Measurements from ENCODE around the gene EZH1. TPM values are rescaled to one million over a fixed set of nuclear protein-coding genes. Genes with fewer than 3 reads are reported as not detected.

The EZH1 gene
- total RNA-seq, 1 donor from 2014 or later: 73.7 TPM

- TF ChIP-seq POLR2A (IDR thresholded peaks at IDR 0.05) (no peak), CTCF (IDR thresholded peaks at IDR 0.05) (no peak), POLR2AphosphoS5 (IDR thresholded peaks at IDR 0.05; ENCODE audit: insufficient read depth in 1 of 2, low read depth in 1 of 2) (peak in 1 of 2 donors; percentile 77)
- H3K4me1 ChIP-seq: peaks cover 66% of the 10 kb centered on the region
- H3K9me3 ChIP-seq: no peaks in the 10 kb centered on the region
- DNase-seq (ENCODE audit: extremely low spot score in 2 of 2): no peak
- intact Hi-C loops (cut with DNase I): no loop called here
- H3K27ac ChIP-seq: peak within 1 kb of the TSS; percentile 84
- no peaks in the 10 kb centered on the region for H3K36me3 ChIP-seq
- peak within 1 kb of the TSS; percentile 42 to 59 for H3K4me3 ChIP-seq
- H3K27me3 ChIP-seq: no peaks in the 10 kb centered on the region
These were observed 62.7 kb downstream of the EZH1 start, which contains the start of gene CNTNAP1 for GRCh38 chr17:42681976-42682721. Gene CNTNAP1 (plus strand): TSS chr17:42682531. CDS start chr17:42682830, 299 bp downstream.

- Histone ChIP-seq H3K4me3 (peak overlapping the region; percentile 70 to 92), H3K4me1 (peaks cover 72% of the 10 kb centered on the region), H3K36me3 (no peaks in the 10 kb centered on the region), H3K9me3 (no peaks in the 10 kb centered on the region), H3K27ac (peak overlapping the region; percentile 98), H3K27me3 (no peaks in the 10 kb centered on the region)
- no peak for DNase-seq (ENCODE audit: extremely low spot score in 2 of 2)
- intact Hi-C loops (cut with DNase I): loop anchor here (1.0 kb wide), 1 partner anchor 106 kb away; no protein-coding TSS in a partner anchor
- TF ChIP-seq POLR2AphosphoS5 (IDR thresholded peaks at IDR 0.05; ENCODE audit: insufficient read depth in 1 of 2, low read depth in 1 of 2): no peak
- no peak for TF ChIP-seq POLR2A (IDR thresholded peaks at IDR 0.05)
- no peak for TF ChIP-seq CTCF (IDR thresholded peaks at IDR 0.05)
These were observed 64.5 kb downstream of the EZH1 start for GRCh38 chr17:42680331-42680808.

GRCh38 chr17:42679492-42680330 lies 65.1 kb downstream of the EZH1 start:
- intact Hi-C loops (cut with DNase I): loop anchor here (1.0 to 2.0 kb wide), 2 partner anchors 101 to 105 kb away; no protein-coding TSS in a partner anchor
- TF ChIP-seq CTCF (IDR thresholded peaks at IDR 0.05) (peak; percentile 54 to 89 (median 88)), POLR2AphosphoS5 (IDR thresholded peaks at IDR 0.05; ENCODE audit: insufficient read depth in 1 of 2, low read depth in 1 of 2) (peak; percentile 32 to 65), POLR2A (IDR thresholded peaks at IDR 0.05) (no peak)
- Histone ChIP-seq H3K36me3 (no peaks in the 10 kb centered on the region), H3K27ac (peak overlapping the region; percentile 98), H3K27me3 (no peaks in the 10 kb centered on the region), H3K4me1 (peaks cover 78% of the 10 kb centered on the region), H3K4me3 (peak overlapping the region; percentile 70 to 92), H3K9me3 (no peaks in the 10 kb centered on the region)
- no peak for DNase-seq (ENCODE audit: extremely low spot score in 2 of 2)

- H3K4me1 ChIP-seq: peaks cover 80% of the 10 kb centered on the region
- peak overlapping the region; percentile 98 for H3K27ac ChIP-seq
- DNase-seq (ENCODE audit: extremely low spot score in 2 of 2): no peak
- peak overlapping the region; percentile 70 to 92 for H3K4me3 ChIP-seq
- H3K36me3 ChIP-seq: no peaks in the 10 kb centered on the region
- no peaks in the 10 kb centered on the region for H3K27me3 ChIP-seq
- intact Hi-C loops (cut with DNase I): loop anchor here (2.0 kb wide), 1 partner anchor 100 kb away; no protein-coding TSS in a partner anchor
- no peaks in the 10 kb centered on the region for H3K9me3 ChIP-seq
- no peak for TF ChIP-seq CTCF (IDR thresholded peaks at IDR 0.05)
- no peak for TF ChIP-seq POLR2AphosphoS5 (IDR thresholded peaks at IDR 0.05; ENCODE audit: insufficient read depth in 1 of 2, low read depth in 1 of 2)
- TF ChIP-seq POLR2A (IDR thresholded peaks at IDR 0.05): no peak
These were observed 65.8 kb downstream of the EZH1 start for GRCh38 chr17:42678951-42679491.
